H1 (cell line): ENCODE results near the gene SLC30A3. TPM values are rescaled to one million over a fixed set of nuclear protein-coding genes. Genes with fewer than 3 reads are reported as not detected.

Source experiments
- CTCF ChIA-PET: fragments of 300-600 bp; sonication (Branson Sonifier 250); formaldehyde crosslinking; loops from one replicate; lab custom pipeline; 2021; ENCODE audit not compliant: partially characterized antibody; lab: Charles Lee
- POLR2A ChIA-PET: fragments of 300-600 bp; sonication (Branson Sonifier 250); formaldehyde crosslinking; loops from one replicate; lab custom pipeline; 2021; ENCODE audit warnings: inconsistent platforms; ENCODE audit not compliant: partially characterized antibody; lab: Charles Lee
- DNase-seq, 2 experiments: peaks; one replicate each; pipeline versions ENCODE4 v3.0.0 to v3.0.0-alpha.2; 2010 to 2022; ENCODE audit warnings: low spot score in 2 of 2, low read depth in 1 of 2, mixed read lengths in 1 of 2
- FAIRE-seq: peaks from 2 replicates; lab custom pipeline; 2011; peaks lifted over from hg19 to GRCh38; lab: Jason Lieb, UNC
- H2AFZ ChIP-seq: 2 replicates; pipeline ENCODE4 v1.8.1; 2012; ENCODE audit warnings: low read length, inconsistent platforms
- H2AK5ac ChIP-seq: 2 replicates; pipeline ENCODE4 v1.6.1; 2013; ENCODE audit warnings: low read depth, low read length
- H2BK120ac ChIP-seq: replicated peaks from 2 replicates; pipeline ENCODE3; 2013; ENCODE audit warnings: low read depth, low read length, inconsistent platforms
- H2BK12ac ChIP-seq: 2 replicates; pipeline ENCODE4 v1.6.1; 2013; ENCODE audit warnings: low read depth, low read length
- H2BK15ac ChIP-seq: 2 replicates; pipeline ENCODE4 v1.6.1; 2013; ENCODE audit warnings: low read length
- H2BK20ac ChIP-seq: 2 replicates; pipeline ENCODE4 v1.6.1; 2013; ENCODE audit warnings: low read length
- H2BK5ac ChIP-seq: 2 replicates; pipeline ENCODE4 v1.6.1; 2013; ENCODE audit warnings: low read depth, low read length
- H3K14ac ChIP-seq: 2 replicates; pipeline ENCODE4 v1.6.1; 2013; ENCODE audit warnings: inconsistent platforms; ENCODE audit not compliant: insufficient read length
- H3K18ac ChIP-seq: 2 replicates; pipeline ENCODE4 v1.6.1; 2013; ENCODE audit warnings: low read length; ENCODE audit errors: extremely low read depth
- H3K23ac ChIP-seq: 2 replicates; pipeline ENCODE4 v1.6.1; 2013; ENCODE audit warnings: inconsistent platforms; ENCODE audit not compliant: insufficient read length
- H3K23me2 ChIP-seq: 2 replicates; pipeline ENCODE4 v1.6.1; 2013; ENCODE audit warnings: low read depth, low read length
- H3K27ac ChIP-seq: 2 replicates; pipeline ENCODE4 v1.6.1; 2011; ENCODE audit warnings: low read depth, low read length, inconsistent platforms
- H3K27me3 ChIP-seq, 4 experiments: replicated peaks in 1 of 4; 1 replicate in 1 of 4; 2 replicates in 3 of 4; pipeline versions ENCODE4 v1.6.1 to v1.8.1; 2011 to 2013; ENCODE audit warnings: low read length in 3 of 4, mild to moderate bottlenecking in 3 of 4, inconsistent platforms in 2 of 4, mixed read lengths in 2 of 4, moderate library complexity in 1 of 4; ENCODE audit not compliant: control insufficient read depth in 3 of 4, insufficient read depth in 3 of 4; ENCODE audit errors: extremely low read depth in 1 of 4
- H3K36me3 ChIP-seq, 4 experiments: 2 replicates each; pipeline versions ENCODE4 v1.6.1 to v1.8.1; 2011 to 2013; ENCODE audit warnings: mild to moderate bottlenecking in 4 of 4, low read length in 3 of 4, moderate library complexity in 2 of 4, control low read depth in 1 of 4, inconsistent platforms in 1 of 4; ENCODE audit not compliant: insufficient read depth in 4 of 4, control insufficient read depth in 2 of 4
- H3K4ac ChIP-seq: replicated peaks from 2 replicates; pipeline ENCODE3; 2013; ENCODE audit warnings: low read length, low read depth, mixed read lengths, inconsistent platforms; ENCODE audit not compliant: insufficient read length
- H3K4me1 ChIP-seq, 4 experiments: replicated peaks in 1 of 4; 1 replicate in 1 of 4; 2 replicates in 3 of 4; pipeline versions ENCODE4 v1.6.1 to v1.8.1; 2011 to 2013; ENCODE audit warnings: low read length in 3 of 4, inconsistent platforms in 2 of 4, mixed read lengths in 1 of 4; ENCODE audit not compliant: insufficient read depth in 4 of 4, control insufficient read depth in 3 of 4
- H3K4me2 ChIP-seq, 2 experiments: 2 replicates each; pipeline versions ENCODE4 v1.6.1 to v1.8.1; 2011 to 2013; ENCODE audit warnings: low read depth in 2 of 2, low read length in 2 of 2, control low read depth in 1 of 2, inconsistent platforms in 1 of 2, mild to moderate bottlenecking in 1 of 2; ENCODE audit not compliant: insufficient read depth in 1 of 2
- H3K4me3 ChIP-seq, 4 experiments: fragments of 200-600, 300-600 bp in 1 of 4; sonication (generic), shearing (Covaris generic), sonication (Bioruptor Twin) in 1 of 4; 2 replicates each; pipeline versions ENCODE4 v1.5.1 to v1.8.1; 2011 to 2016; ENCODE audit warnings: low read length in 4 of 4, low read depth in 3 of 4, control low read depth in 2 of 4, inconsistent platforms in 2 of 4, mild to moderate bottlenecking in 2 of 4, mixed read lengths in 1 of 4, moderate library complexity in 1 of 4; ENCODE audit not compliant: insufficient read depth in 2 of 4; ENCODE audit errors: extremely low read depth in 1 of 4
- H3K56ac ChIP-seq: replicated peaks from 2 replicates; pipeline ENCODE3; 2013; ENCODE audit warnings: low read depth, mild to moderate bottlenecking, mixed read lengths, low read length, inconsistent platforms; ENCODE audit not compliant: insufficient read length
- H3K79me1 ChIP-seq: 2 replicates; pipeline ENCODE4 v1.6.1; 2013; ENCODE audit warnings: low read depth, low read length, control low read depth
- H3K79me2 ChIP-seq, 2 experiments: 2 replicates each; pipeline versions ENCODE4 v1.6.1 to v1.8.1; 2012 to 2013; ENCODE audit warnings: low read length in 2 of 2, mild to moderate bottlenecking in 2 of 2, inconsistent platforms in 1 of 2; ENCODE audit not compliant: insufficient read depth in 2 of 2, control insufficient read depth in 1 of 2
- H3K9ac ChIP-seq, 4 experiments: replicated peaks in 1 of 4; 1 replicate in 1 of 4; 2 replicates in 3 of 4; pipeline versions ENCODE4 v1.6.1 to v1.8.1; 2011 to 2013; ENCODE audit warnings: low read depth in 3 of 4, low read length in 3 of 4, control low read depth in 2 of 4, mild to moderate bottlenecking in 2 of 4, moderate library complexity in 2 of 4, inconsistent platforms in 1 of 4; ENCODE audit errors: extremely low read depth in 1 of 4
- H3K9me3 ChIP-seq, 2 experiments: 2 replicates each; pipeline versions ENCODE4 v1.6.1 to v1.8.1; 2012 to 2013; ENCODE audit warnings: mild to moderate bottlenecking in 2 of 2, moderate library complexity in 2 of 2, control low read depth in 1 of 2, inconsistent platforms in 1 of 2, low read depth in 1 of 2, low read length in 1 of 2, mixed read lengths in 1 of 2; ENCODE audit not compliant: insufficient read depth in 2 of 2
- H4K20me1 ChIP-seq, 2 experiments: replicated peaks in 1 of 2; 2 replicates each; pipeline versions ENCODE3 to v1.8.1; 2011 to 2013; ENCODE audit warnings: inconsistent platforms in 2 of 2, low read length in 2 of 2, mild to moderate bottlenecking in 1 of 2; ENCODE audit not compliant: insufficient read depth in 2 of 2, control insufficient read depth in 1 of 2
- H4K5ac ChIP-seq: 2 replicates; pipeline ENCODE4 v1.6.1; 2013; ENCODE audit warnings: low read length, low read depth, mixed read lengths, inconsistent platforms; ENCODE audit not compliant: insufficient read length
- H4K8ac ChIP-seq: 2 replicates; pipeline ENCODE4 v1.8.0; 2013; ENCODE audit warnings: mild to moderate bottlenecking, moderate library complexity, low read length, inconsistent platforms; ENCODE audit not compliant: insufficient read depth; ENCODE audit errors: extremely low read depth
- H4K91ac ChIP-seq: replicated peaks from 2 replicates; pipeline ENCODE3; 2013; ENCODE audit warnings: low read length, mixed read lengths, inconsistent platforms; ENCODE audit not compliant: insufficient read length
- BCL11A ChIP-seq, 2 experiments: IDR thresholded peaks; one replicate each; pipeline ENCODE4 v1.6.1; 2011; ENCODE audit warnings: low read depth in 2 of 2, low read length in 2 of 2, mild to moderate bottlenecking in 2 of 2
- E2F6 ChIP-seq: IDR thresholded peaks from 2 replicates; pipeline ENCODE4 v1.6.1; 2012; ENCODE audit warnings: inconsistent platforms
- FOSL1 ChIP-seq: IDR thresholded peaks from 2 replicates; pipeline ENCODE4 v1.6.1; 2011; ENCODE audit warnings: mild to moderate bottlenecking, low read depth, low read length, moderate library complexity; ENCODE audit not compliant: insufficient read depth
- HDAC2 ChIP-seq, 2 experiments: fragments of 300-600 bp in 1 of 2; sonication (generic) in 1 of 2; IDR thresholded peaks; 2 replicates each; pipeline ENCODE4 v1.6.1; 2011 to 2012; ENCODE audit warnings: low read depth in 2 of 2, low read length in 2 of 2, mild to moderate bottlenecking in 2 of 2, moderate library complexity in 2 of 2, borderline replicate concordance in 1 of 2, inconsistent platforms in 1 of 2
- MAX ChIP-seq: IDR thresholded peaks from 2 replicates; pipeline ENCODE4 v1.6.1; 2012; ENCODE audit warnings: inconsistent platforms
- SP2 ChIP-seq: IDR thresholded peaks from 2 replicates; pipeline ENCODE4 v1.6.1; 2012; ENCODE audit warnings: mild to moderate bottlenecking, low read length, inconsistent platforms
- SRF ChIP-seq: IDR thresholded peaks from 2 replicates; pipeline ENCODE4 v1.6.1; 2011; ENCODE audit warnings: mild to moderate bottlenecking, low read depth, low read length, moderate library complexity
- TAF1 ChIP-seq: IDR thresholded peaks from 2 replicates; pipeline ENCODE4 v1.6.1; 2011; ENCODE audit warnings: mild to moderate bottlenecking, low read depth, low read length
- TEAD4 ChIP-seq: IDR thresholded peaks from 2 replicates; pipeline ENCODE4 v1.6.1; 2012; ENCODE audit warnings: low read depth, low read length, inconsistent platforms, mixed read lengths
- USF2 ChIP-seq: IDR thresholded peaks from 2 replicates; pipeline ENCODE4 v1.6.1; 2011; ENCODE audit warnings: low read length, improper control_type of control experiment
- WGBS, 2 experiments: shearing (Covaris generic) in 1 of 2; methylation state at CpG; one replicate each; pipeline versions ENCODE4 v1.1.6 to v1.1.7; 2013 to 2015; ENCODE audit warnings: low lambda C conversion rate in 2 of 2, mixed read lengths in 2 of 2, inconsistent platforms in 1 of 2, low coverage in 1 of 2, missing lambda C conversion rate in 1 of 2; ENCODE audit not compliant: insufficient replicate concordance in 2 of 2, insufficient coverage in 1 of 2, insufficient read length in 1 of 2; ENCODE audit errors: extremely low coverage in 1 of 2, missing lambda C conversion rate in 1 of 2; 5-methylcytosine and 5-hydroxymethylcytosine counted together
- polyA plus RNA-seq, 7 experiments: library from polyadenylated mRNA; depleted of rRNA in 3 of 7; stranded (reverse) in 5 of 7; unstranded in 2 of 7; fragments of >200 nt in 5 of 7; fragments of 200-250 nt in 2 of 7; gene quantifications; 1 replicate in 5 of 7; 2 replicates in 1 of 7; 4 replicates in 1 of 7; pipeline versions ENCODE4 v1.2.1 to v1.2.3, GENCODE V29; 2011 to 2013; ENCODE audit warnings: missing spikeins in 2 of 7, mixed read lengths in 2 of 7
- total RNA-seq: library from RNA; stranded (reverse); fragmentation: NEBNext Ultra II Directional; extraction: Animal tissue kit (Norgen Biotek cat#: 25700); gene quantifications from 2 replicates; pipeline ENCODE4 v1.2.1, GENCODE V29; 2021

Gene SLC30A3
- total and polyA plus RNA-seq, 2 of the 8 experiments (the other 6 are each of a cell fraction or from before 2014, with no cell fraction given), result 15.2 to 30.7 TPM

- Histone ChIP-seq H2BK12ac (peak overlapping the region; percentile 29; the same call in 1 of the 2 replicates), H3K4me3 (peak overlapping the region in 2 of 4 experiments; percentile 26 to 51; a peak in 4 of 8 replicates), H2BK120ac (no peak overlapping the region), H3K14ac (no peak overlapping the region), H2AFZ (no peak overlapping the region), H3K9me3 (no peaks in the 10 kb centered on the region; a peak in 1 of 4 replicates), H2BK20ac (0 out of 2 replicates have a peak overlapping the region, but pooled peaks have one; percentile 48), H3K4me1 (peaks cover 0 to 28% (median 14%) of the 10 kb centered on the region in 4 experiments; a peak in 5 of 7 replicates), H3K4ac (no peak overlapping the region), H3K79me2 (no peaks in the 10 kb centered on the region), H3K23ac (no peak overlapping the region), H3K27me3 (peaks cover 29 to 41% (median 39%) of the 10 kb centered on the region in 4 experiments), H4K8ac (peak overlapping the region; percentile 9), H3K36me3 (peaks cover 0 to 4% (median 0%) of the 10 kb centered on the region in 4 experiments; a peak in 1 of 8 replicates), H3K9ac (no peak overlapping the region), H3K27ac (no peak overlapping the region), H3K23me2 (peaks cover 10% of the 10 kb centered on the region; the same call in 1 of the 2 replicates), H3K4me2 (peak overlapping the region; percentile 63 to 69), H2BK15ac (peak overlapping the region; percentile 81; the same call in 1 of the 2 replicates), H4K20me1 (peaks cover 4 to 11% of the 10 kb centered on the region in 2 experiments), H4K5ac (no peak overlapping the region), H3K56ac (no peak overlapping the region), H4K91ac (peak overlapping the region; percentile 73), H3K18ac (peak overlapping the region; percentile 95), H3K79me1 (no peaks in the 10 kb centered on the region), H2AK5ac (no peak overlapping the region), H2BK5ac (no peak overlapping the region)
- POLR2A ChIA-PET, result interaction anchor here (0.8 to 8.8 kb wide), 6 partner anchors 9 to 57 kb away, joined by 3 to 105 read pairs (median 4); partner anchors contain the start of gene MPV17
- CTCF ChIA-PET, result interaction anchor here (0.5 to 12.3 kb wide), 7 partner anchors 15 to 464 kb away, joined by 3 to 413 read pairs (median 9); partner anchors contain the start of genes DNAJC5G, MPV17 and TRIM54
- DNase-seq (no peak), FAIRE-seq (no peak)
- WGBS, 2 experiments, result 82% methylated on average over 10 of the region's 26 CpGs; no CpG with 5 or more reads in 1 of the 2 experiments
- TF ChIP-seq SRF (no peak), MAX (peak; percentile 58), HDAC2 (IDR thresholded peaks at IDR 0.05; ENCODE audit: borderline replicate concordance in 1 of 2, low read depth in 2 of 2, low read length in 2 of 2) (no peak), FOSL1 (no peak), SP2 (no peak), USF2 (no peak), BCL11A (IDR thresholded peaks at IDR 0.05; ENCODE audit: low read depth in 2 of 2, low read length in 2 of 2) (no peak), TAF1 (no peak), E2F6 (peak; percentile 51; the same call in 1 of the 2 replicates), TEAD4 (no peak)
Observed at GRCh38 chr2:27306136-27306535, 43.3 kb upstream of the SLC30A3 start.
